Neural cell (in vitro differentiated cells): ENCODE data around the gene CLEC3B. TPM values are rescaled to one million over a fixed set of nuclear protein-coding genes. Genes with fewer than 3 reads are reported as not detected.
"Not testable (repeated sequence)": the region's sequence is repeated elsewhere in the genome, so short reads cannot be mapped to it uniquely, and the experiment has no call there.

ENCODE experiments used
- H2AFZ ChIP-seq: fragments of 200-600, 300-800 bp; sonication (generic), shearing (Covaris generic); 2 replicates; pipeline ENCODE4 v1.6.0; 2014; ENCODE audit warnings: low read depth, mild to moderate bottlenecking, antibody characterized with exemption, low read length, moderate library complexity
- H3F3A ChIP-seq: fragments of 200-600 bp; shearing (Covaris generic); 2 replicates; pipeline ENCODE4 v1.6.1; 2016; ENCODE audit warnings: mild to moderate bottlenecking, moderate library complexity, mixed read lengths, antibody characterized with exemption, low read length; ENCODE audit not compliant: insufficient read depth, poor library complexity, severe bottlenecking
- H3K27ac ChIP-seq: fragments of 200-600, 300-800 bp; sonication (generic), shearing (Covaris generic); 2 replicates; pipeline ENCODE4 v1.5.1; 2014; ENCODE audit warnings: mild to moderate bottlenecking, low read length, moderate library complexity
- H3K27me3 ChIP-seq: fragments of 300-800, 200-600 bp; sonication (generic), shearing (Covaris generic); 2 replicates; pipeline ENCODE4 v1.6.0; 2014; ENCODE audit warnings: mild to moderate bottlenecking, low read depth, low read length, moderate library complexity; ENCODE audit not compliant: insufficient read depth
- H3K36me3 ChIP-seq: fragments of 300-800, 200-600 bp; sonication (generic), shearing (Covaris generic); 2 replicates; pipeline ENCODE4 v1.5.1; 2014; ENCODE audit warnings: mild to moderate bottlenecking, antibody characterized with exemption, low read length, moderate library complexity; ENCODE audit not compliant: insufficient read depth
- H3K4me2 ChIP-seq: fragments of 300-800, 200-600 bp; sonication (generic), shearing (Covaris generic); 2 replicates; pipeline ENCODE4 v1.6.0; 2014; ENCODE audit warnings: mild to moderate bottlenecking, low read length
- H3K4me3 ChIP-seq: fragments of 300-800, 200-600 bp; sonication (generic), shearing (Covaris generic); 2 replicates; pipeline ENCODE4 v1.5.1; 2014; ENCODE audit warnings: mild to moderate bottlenecking, low read length, moderate library complexity
- H3K79me2 ChIP-seq: fragments of 200-600 bp; shearing (Covaris generic); replicated peaks from 2 replicates; pipeline ENCODE4 v1.6.0; 2014; ENCODE audit warnings: mild to moderate bottlenecking, low read length, moderate library complexity; ENCODE audit not compliant: insufficient read depth
- H3K9ac ChIP-seq: fragments of 300-800, 200-600 bp; sonication (generic), shearing (Covaris generic); 2 replicates; pipeline ENCODE4 v1.6.1; 2016; ENCODE audit warnings: mild to moderate bottlenecking, low read length, mixed read lengths
- H3K9me2 ChIP-seq: fragments of 200-600 bp; shearing (Covaris generic); 2 replicates; pipeline ENCODE4 v1.6.1; 2016; ENCODE audit warnings: mild to moderate bottlenecking, low read length, mixed read lengths; ENCODE audit not compliant: insufficient read depth
- H3K9me3 ChIP-seq: fragments of 200-600, 300-800 bp; sonication (generic), shearing (Covaris generic); 2 replicates; pipeline ENCODE4 v1.6.1; 2016; ENCODE audit warnings: mild to moderate bottlenecking, mixed run types, low read length, moderate library complexity, mixed read lengths
- H4K20me1 ChIP-seq: fragments of 200-600 bp; shearing (Covaris generic); 2 replicates; pipeline ENCODE4 v1.6.1; 2016; ENCODE audit warnings: mild to moderate bottlenecking, mixed run types; ENCODE audit not compliant: insufficient read depth
- CTCF ChIP-seq: fragments of 450-650 bp; IDR thresholded peaks from 2 replicates; pipeline ENCODE4 v1.5.1; 2014; ENCODE audit warnings: antibody characterized with exemption, mild to moderate bottlenecking, moderate library complexity; ENCODE audit not compliant: poor library complexity, severe bottlenecking
- EP300 ChIP-seq: fragments of 450-650 bp; conservative IDR thresholded peaks from 2 replicates; pipeline ENCODE4 v1.6.1; 2014; ENCODE audit warnings: antibody characterized with exemption, mild to moderate bottlenecking, moderate library complexity; ENCODE audit not compliant: poor library complexity, severe bottlenecking
- EZH2 ChIP-seq: fragments of 200-600, 300-800 bp; shearing (Covaris generic), sonication (generic); IDR thresholded peaks from 2 replicates; pipeline ENCODE4 v1.6.1; 2014; ENCODE audit warnings: antibody characterized with exemption, low read length, borderline replicate concordance, mild to moderate bottlenecking; ENCODE audit not compliant: insufficient read depth, poor library complexity, severe bottlenecking
- MXI1 ChIP-seq: fragments of 450-650 bp; conservative IDR thresholded peaks from 2 replicates; pipeline ENCODE4 v1.6.1; 2014; ENCODE audit warnings: antibody characterized with exemption, mild to moderate bottlenecking; ENCODE audit not compliant: poor library complexity, severe bottlenecking
- POLR2AphosphoS5 ChIP-seq: IDR thresholded peaks from 2 replicates; pipeline ENCODE4 v1.6.1; 2012
- RAD21 ChIP-seq: fragments of 450-650 bp; conservative IDR thresholded peaks from 2 replicates; pipeline ENCODE4 v1.6.1; 2014; ENCODE audit warnings: antibody characterized with exemption, mild to moderate bottlenecking, moderate library complexity
- SMC3 ChIP-seq: fragments of 450-650 bp; conservative IDR thresholded peaks from 2 replicates; pipeline ENCODE4 v1.6.1; 2014; ENCODE audit warnings: antibody characterized with exemption, mild to moderate bottlenecking, moderate library complexity; ENCODE audit not compliant: poor library complexity
- TAF1 ChIP-seq: IDR thresholded peaks from 2 replicates; pipeline ENCODE4 v1.6.1; 2012; ENCODE audit warnings: low read depth
- polyA plus RNA-seq: library from polyadenylated mRNA; depleted of rRNA; stranded (reverse); fragments of >200 nt; gene quantifications from 2 replicates; pipeline ENCODE4 v1.2.3, GENCODE V29; 2014
- TF ChIP-seq, protein P1 (sequence below): IDR thresholded peaks from 2 replicates; pipeline ENCODE4 v1.6.1; 2012; ENCODE audit warnings: borderline replicate concordance

CLEC3B gene
- polyA plus RNA-seq, 1 donor from 2014 or later, result 2.6 TPM

GRCh38 chr3:44984335-44984734 lies 41.8 kb upstream of the CLEC3B start:
- Histone ChIP-seq H3K9ac (no peak overlapping the region), H3K27ac (no peak overlapping the region), H3K9me2 (no peaks in the 10 kb centered on the region), H2AFZ (no peak overlapping the region), H4K20me1 (no peaks in the 10 kb centered on the region), H3K4me2 (no peak overlapping the region), H3K9me3 (no peaks in the 10 kb centered on the region), H3K4me3 (no peak overlapping the region), H3F3A (no peaks in the 10 kb centered on the region), H3K27me3 (no peaks in the 10 kb centered on the region), H3K79me2 (peaks cover 24% of the 10 kb centered on the region), H3K36me3 (no peaks in the 10 kb centered on the region)
- TF ChIP-seq POLR2AphosphoS5 (no peak), SMC3 (no peak), MXI1 (no peak), RAD21 (no peak), TAF1 (no peak), CTCF (no peak), EZH2 (no peak), EP300 (no peak)
- TF ChIP-seq, protein P1, sequence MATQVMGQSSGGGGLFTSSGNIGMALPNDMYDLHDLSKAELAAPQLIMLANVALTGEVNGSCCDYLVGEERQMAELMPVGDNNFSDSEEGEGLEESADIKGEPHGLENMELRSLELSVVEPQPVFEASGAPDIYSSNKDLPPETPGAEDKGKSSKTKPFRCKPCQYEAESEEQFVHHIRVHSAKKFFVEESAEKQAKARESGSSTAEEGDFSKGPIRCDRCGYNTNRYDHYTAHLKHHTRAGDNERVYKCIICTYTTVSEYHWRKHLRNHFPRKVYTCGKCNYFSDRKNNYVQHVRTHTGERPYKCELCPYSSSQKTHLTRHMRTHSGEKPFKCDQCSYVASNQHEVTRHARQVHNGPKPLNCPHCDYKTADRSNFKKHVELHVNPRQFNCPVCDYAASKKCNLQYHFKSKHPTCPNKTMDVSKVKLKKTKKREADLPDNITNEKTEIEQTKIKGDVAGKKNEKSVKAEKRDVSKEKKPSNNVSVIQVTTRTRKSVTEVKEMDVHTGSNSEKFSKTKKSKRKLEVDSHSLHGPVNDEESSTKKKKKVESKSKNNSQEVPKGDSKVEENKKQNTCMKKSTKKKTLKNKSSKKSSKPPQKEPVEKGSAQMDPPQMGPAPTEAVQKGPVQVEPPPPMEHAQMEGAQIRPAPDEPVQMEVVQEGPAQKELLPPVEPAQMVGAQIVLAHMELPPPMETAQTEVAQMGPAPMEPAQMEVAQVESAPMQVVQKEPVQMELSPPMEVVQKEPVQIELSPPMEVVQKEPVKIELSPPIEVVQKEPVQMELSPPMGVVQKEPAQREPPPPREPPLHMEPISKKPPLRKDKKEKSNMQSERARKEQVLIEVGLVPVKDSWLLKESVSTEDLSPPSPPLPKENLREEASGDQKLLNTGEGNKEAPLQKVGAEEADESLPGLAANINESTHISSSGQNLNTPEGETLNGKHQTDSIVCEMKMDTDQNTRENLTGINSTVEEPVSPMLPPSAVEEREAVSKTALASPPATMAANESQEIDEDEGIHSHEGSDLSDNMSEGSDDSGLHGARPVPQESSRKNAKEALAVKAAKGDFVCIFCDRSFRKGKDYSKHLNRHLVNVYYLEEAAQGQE, result no peak

- H3K9me3 ChIP-seq, H3K9me2 ChIP-seq, H4K20me1 ChIP-seq, H3K27ac ChIP-seq, H3K36me3 ChIP-seq, H3K4me3 ChIP-seq, H2AFZ ChIP-seq, H3K9ac ChIP-seq, H3K27me3 ChIP-seq, H3K4me2 ChIP-seq, H3F3A ChIP-seq: not testable (repeated sequence)
- peaks cover 20% of the 10 kb centered on the region for H3K79me2 ChIP-seq
These were observed 39.8 kb upstream of the CLEC3B start for GRCh38 chr3:44986330-44986729.

DNA sequence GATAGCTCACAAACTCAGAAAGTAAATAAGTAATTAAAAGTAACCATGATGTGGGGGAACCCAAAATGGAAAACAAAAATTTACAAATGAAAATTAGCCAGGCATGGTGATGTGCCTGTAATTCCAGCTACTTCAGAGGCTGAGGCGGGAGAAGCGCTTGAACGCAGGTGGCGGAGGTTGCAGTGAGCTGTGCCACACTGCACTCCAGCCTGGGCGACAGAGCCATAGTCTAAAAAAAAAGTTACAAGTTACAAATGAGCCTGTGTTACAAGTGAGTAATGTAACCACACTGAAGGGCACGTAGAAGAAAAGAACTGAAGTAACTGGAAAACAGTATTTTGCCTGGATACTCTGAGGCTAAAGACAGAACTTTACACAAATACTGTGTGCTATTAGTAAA lies 38.8 kb upstream of the CLEC3B start:
- TF ChIP-seq, protein P1, result no peak
- no peak for TF ChIP-seq SMC3
- TF ChIP-seq POLR2AphosphoS5, result no peak
- TF ChIP-seq MXI1, result no peak
- TF ChIP-seq RAD21, result no peak
- no peak for TF ChIP-seq EP300
- no peak for TF ChIP-seq TAF1
- TF ChIP-seq EZH2, result no peak
- TF ChIP-seq CTCF, result no peak
- Histone ChIP-seq H3K4me3 (no peak overlapping the region), H3K9me2 (no peaks in the 10 kb centered on the region), H4K20me1 (no peaks in the 10 kb centered on the region), H2AFZ (no peak overlapping the region), H3K27ac (no peak overlapping the region), H3F3A (no peaks in the 10 kb centered on the region), H3K79me2 (peaks cover 20% of the 10 kb centered on the region), H3K9ac (no peak overlapping the region), H3K9me3 (no peaks in the 10 kb centered on the region), H3K27me3 (no peaks in the 10 kb centered on the region), H3K36me3 (no peaks in the 10 kb centered on the region), H3K4me2 (no peak overlapping the region)
